ENCODE results near the gene CTSV.
"Not testable (repeated sequence)": the region's sequence is repeated elsewhere in the genome, so short reads cannot be mapped to it uniquely, and the experiment has no call there.

The CTSV gene

GRCh38 chr9:97038611-97039513, at the start of gene CTSV:
TSS of gene CTSV (minus strand) at chr9:97039142. CDS start at chr9:97038043, 1,099 bp downstream.
- no peak for FAIRE-seq

GRCh38 chr9:97087668-97088215, 48.8 kb upstream of the CTSV start:
- not testable (repeated sequence) for FAIRE-seq

- not testable (repeated sequence) for FAIRE-seq
Measured at GRCh38 chr9:97084562-97084991, 45.6 kb upstream of the CTSV start.

- no peak for FAIRE-seq
Measured at GRCh38 chr9:97078362-97078761, 39.4 kb upstream of the CTSV start.

GRCh38 chr9:97077452-97078295, 38.7 kb upstream of the CTSV start:
- FAIRE-seq = no peak

- not testable (repeated sequence) for FAIRE-seq
Measured at GRCh38 chr9:97076731-97077451, 37.9 kb upstream of the CTSV start.

- FAIRE-seq = no peak
Measured at GRCh38 chr9:97076238-97076637, 37.3 kb upstream of the CTSV start.

GRCh38 chr9:97075289-97075985, 36.5 kb upstream of the CTSV start:
- FAIRE-seq = no peak

- no peak for FAIRE-seq
Measured at GRCh38 chr9:97073506-97073905, 34.6 kb upstream of the CTSV start.

GRCh38 chr9:97072285-97072776, 33.4 kb upstream of the CTSV start:
- no peak for FAIRE-seq

GRCh38 chr9:97070325-97070724, 31.4 kb upstream of the CTSV start:
- not testable (repeated sequence) for FAIRE-seq

- no peak for FAIRE-seq
Measured at GRCh38 chr9:97067490-97067889, 28.5 kb upstream of the CTSV start.

GRCh38 chr9:97064176-97064575, 25.2 kb upstream of the CTSV start:
- FAIRE-seq = no peak

GRCh38 chr9:97060796-97061195, 21.9 kb upstream of the CTSV start:
- no peak for FAIRE-seq

- no peak for FAIRE-seq
Measured at GRCh38 chr9:97059626-97060025, 20.7 kb upstream of the CTSV start.

GRCh38 chr9:97057651-97058050, 18.7 kb upstream of the CTSV start:
- FAIRE-seq = no peak

- not testable (repeated sequence) for FAIRE-seq
Measured at GRCh38 chr9:97055891-97056290, 16.9 kb upstream of the CTSV start.

- FAIRE-seq = no peak
Measured at GRCh38 chr9:97053717-97054116, 14.8 kb upstream of the CTSV start.

GRCh38 chr9:97052735-97053134, 13.8 kb upstream of the CTSV start:
- FAIRE-seq = no peak

- peak; percentile 27 for FAIRE-seq
Measured at GRCh38 chr9:97046228-97046627, 7.3 kb upstream of the CTSV start.

GRCh38 chr9:97045300-97045699, 6.4 kb upstream of the CTSV start:
- no peak for FAIRE-seq

GRCh38 chr9:97041898-97042297, 3.0 kb upstream of the CTSV start:
- no peak for FAIRE-seq

Data from islet of Langerhans (tissue), 1 donor.